Caco-2 (cell line): ENCODE results near the gene GZMM. TPM values are rescaled to one million over a fixed set of nuclear protein-coding genes. Genes with fewer than 3 reads are reported as not detected.

Experiments used
- BruUV-seq: library from RNA; stranded (reverse); fragments of 400-500 nt; replicated peaks from 2 replicates; lab custom pipeline; 2021; lab: Mats Ljungman, UMichigan
- CTCF ChIA-PET: fragments of 300-600 bp; sonication (Branson Sonifier 250); formaldehyde crosslinking; loops from one replicate; lab custom pipeline; 2022; ENCODE audit warnings: antibody characterized with exemption; lab: Charles Lee
- POLR2A ChIA-PET: fragments of 300-600 bp; sonication (Branson Sonifier 250); formaldehyde crosslinking; loops from one replicate; lab custom pipeline; 2022; ENCODE audit warnings: antibody characterized with exemption; lab: Charles Lee
- DNase-seq, 2 experiments: peaks; one replicate each; pipeline versions ENCODE4 v3.0.0 to v3.0.0-alpha.2; 2020 to 2022
- H3K27me3 ChIP-seq: replicated peaks from 2 replicates; pipeline ENCODE4 v1.6.0; 2011; ENCODE audit warnings: low read length; ENCODE audit not compliant: control insufficient read depth, insufficient read depth
- H3K36me3 ChIP-seq: 2 replicates; pipeline ENCODE4 v1.5.1; 2011; ENCODE audit warnings: low read length; ENCODE audit not compliant: control insufficient read depth, insufficient read depth
- H3K4me1 ChIP-seq: fragments of 250-450 bp; sonication (Bioruptor Pico); 2 replicates; pipeline ENCODE4 v1.5.1; 2020; ENCODE audit warnings: mild to moderate bottlenecking
- H3K4me3 ChIP-seq: 2 replicates; pipeline ENCODE4 v1.5.1; 2011; ENCODE audit warnings: low read depth, mild to moderate bottlenecking, control low read depth, low read length
- H3K9me3 ChIP-seq: fragments of 250-450 bp; sonication (Bioruptor Pico); 2 replicates; pipeline ENCODE4 v1.5.1; 2020; ENCODE audit warnings: mild to moderate bottlenecking, moderate library complexity
- H3K27ac Mint-ChIP-seq: one replicate; pipeline ENCODE4 v1.8.0; 2022; ENCODE audit warnings: mixed read lengths; ENCODE audit not compliant: unreplicated experiment
- H3K27me3 Mint-ChIP-seq: one replicate; pipeline ENCODE4 v1.8.0; 2022; ENCODE audit warnings: mixed read lengths; ENCODE audit not compliant: insufficient read depth, unreplicated experiment
- H3K36me3 Mint-ChIP-seq: one replicate; pipeline ENCODE4 v1.8.0; 2022; ENCODE audit warnings: mild to moderate bottlenecking, mixed read lengths; ENCODE audit not compliant: insufficient read depth, unreplicated experiment
- H3K4me1 Mint-ChIP-seq: one replicate; pipeline ENCODE4 v1.8.0; 2022; ENCODE audit warnings: low read depth, mixed read lengths; ENCODE audit not compliant: unreplicated experiment
- H3K4me3 Mint-ChIP-seq: one replicate; pipeline ENCODE4 v1.8.0; 2022; ENCODE audit warnings: mild to moderate bottlenecking, moderate library complexity, mixed read lengths; ENCODE audit not compliant: unreplicated experiment
- H3K9me3 Mint-ChIP-seq: one replicate; pipeline ENCODE4 v1.8.0; 2022; ENCODE audit warnings: mixed read lengths; ENCODE audit not compliant: unreplicated experiment
- CTCF ChIP-seq, 2 experiments: fragments of 200-600 bp in 1 of 2; IDR thresholded peaks; 1 replicate in 1 of 2; 2 replicates in 1 of 2; pipeline versions ENCODE4 v1.5.1 to v1.8.0; 2011 to 2022; ENCODE audit warnings: antibody characterized with exemption in 1 of 2, control low read depth in 1 of 2, inconsistent platforms in 1 of 2, low read depth in 1 of 2, low read length in 1 of 2, mild to moderate bottlenecking in 1 of 2, moderate library complexity in 1 of 2; ENCODE audit not compliant: insufficient read depth in 1 of 2, severe bottlenecking in 1 of 2, unreplicated experiment in 1 of 2
- intact Hi-C: fragments of 100-400 bp; cut with micrococcal nuclease; formaldehyde crosslinking; loops from one replicate; pipeline ENCODE4 v1.10.0; 2022; ENCODE audit not compliant: unreplicated experiment
- total RNA-seq: library from RNA; stranded (reverse); gene quantifications from 2 replicates; pipeline ENCODE4 v1.2.3, GENCODE V29; 2022

GZMM gene
- total RNA-seq, 1 experiment from 2014 or later, result not detected

GRCh38 chr19:577439-578392 lies 33.9 kb downstream of the GZMM start:
- BruUV-seq, result no TSS peak
- intact Hi-C loops, result no loop called here

GRCh38 chr19:579111-579841 lies 35.4 kb downstream of the GZMM start:
- Histone ChIP-seq H3K4me3 (no peak overlapping the region), H3K9me3 (no peaks in the 10 kb centered on the region), H3K36me3 (no peaks in the 10 kb centered on the region; the same call in 1 of the 2 replicates), H3K27me3 (no peaks in the 10 kb centered on the region), H3K4me1 (peaks cover 9% of the 10 kb centered on the region; the same call in 1 of the 2 replicates)
- Mint-ChIP-seq H3K27me3 (no peaks in the 10 kb centered on the region), H3K36me3 (peaks cover 56% of the 10 kb centered on the region), H3K9me3 (no peaks in the 10 kb centered on the region), H3K27ac (no peak overlapping the region), H3K4me3 (no peak overlapping the region), H3K4me1 (peaks cover 7% of the 10 kb centered on the region)
- no peak for DNase-seq
- ChIA-PET CTCF (no interaction called here), POLR2A (no interaction called here)
- no peak for TF ChIP-seq CTCF (IDR thresholded peaks at IDR 0.05; ENCODE audit: insufficient read depth in 1 of 2, low read depth in 1 of 2, low read length in 1 of 2, severe bottlenecking in 1 of 2, unreplicated experiment in 1 of 2)
- no TSS peak for BruUV-seq
- intact Hi-C loops, result no loop called here

More at GRCh38 chr19:577439-578392, 33.9 kb downstream of the GZMM start:
- Mint-ChIP-seq H3K9me3 (no peaks in the 10 kb centered on the region), H3K4me3 (no peak overlapping the region), H3K4me1 (peaks cover 7% of the 10 kb centered on the region), H3K27me3 (no peaks in the 10 kb centered on the region), H3K36me3 (peaks cover 53% of the 10 kb centered on the region), H3K27ac (no peak overlapping the region)
- no peak for DNase-seq
- POLR2A ChIA-PET, result no interaction called here
- CTCF ChIA-PET, result no interaction called here
- H3K4me3 ChIP-seq, result no peak overlapping the region
- TF ChIP-seq CTCF (IDR thresholded peaks at IDR 0.05; ENCODE audit: insufficient read depth in 1 of 2, low read depth in 1 of 2, low read length in 1 of 2, severe bottlenecking in 1 of 2, unreplicated experiment in 1 of 2), result no peak
- peaks cover 14% of the 10 kb centered on the region for H3K4me1 ChIP-seq
- H3K27me3 ChIP-seq, result no peaks in the 10 kb centered on the region
- H3K9me3 ChIP-seq, result no peaks in the 10 kb centered on the region
- no peaks in the 10 kb centered on the region; the same call in 1 of the 2 replicates for H3K36me3 ChIP-seq

- H3K4me1 ChIP-seq, result peaks cover 3% of the 10 kb centered on the region; the same call in 1 of the 2 replicates
- Mint-ChIP-seq H3K36me3 (peaks cover 56% of the 10 kb centered on the region), H3K27me3 (no peaks in the 10 kb centered on the region), H3K9me3 (no peaks in the 10 kb centered on the region), H3K27ac (no peak overlapping the region), H3K4me1 (peaks cover 2% of the 10 kb centered on the region), H3K4me3 (no peak overlapping the region)
- H3K4me3 ChIP-seq, result no peak overlapping the region
- POLR2A ChIA-PET, result no interaction called here
- H3K36me3 ChIP-seq, result no peaks in the 10 kb centered on the region; the same call in 1 of the 2 replicates
- BruUV-seq, result no TSS peak
- H3K27me3 ChIP-seq, result no peaks in the 10 kb centered on the region
- CTCF ChIA-PET, result no interaction called here
- intact Hi-C loops, result no loop called here
- DNase-seq, result no peak
- TF ChIP-seq CTCF (IDR thresholded peaks at IDR 0.05; ENCODE audit: insufficient read depth in 1 of 2, low read depth in 1 of 2, low read length in 1 of 2, severe bottlenecking in 1 of 2, unreplicated experiment in 1 of 2), result no peak
- no peaks in the 10 kb centered on the region for H3K9me3 ChIP-seq
Observed at GRCh38 chr19:579842-580155, 35.9 kb downstream of the GZMM start.
